PC-3 (cell line): Measurements from ENCODE around the gene CHRND. TPM values are rescaled to one million over a fixed set of nuclear protein-coding genes. Genes with fewer than 3 reads are reported as not detected.

Experiments used
- ATAC-seq: fragments of 200-7000 bp; cut with Tn5 transposase; 2 replicates; pipeline ENCODE4 v1.9.1; 2020; ENCODE audit warnings: mild to moderate bottlenecking, moderate library complexity
- BruUV-seq: library from RNA; stranded (reverse); fragments of 400-500 nt; replicated peaks from 2 replicates; lab custom pipeline; 2021; lab: Mats Ljungman, UMichigan
- CTCF ChIA-PET: fragments of 300-600 bp; sonication (Branson Sonifier 250); formaldehyde crosslinking; loops from one replicate; lab custom pipeline; 2022; ENCODE audit warnings: antibody characterized with exemption; lab: Charles Lee
- POLR2A ChIA-PET: fragments of 300-600 bp; sonication (Branson Sonifier 250); formaldehyde crosslinking; loops from one replicate; lab custom pipeline; 2022; ENCODE audit warnings: antibody characterized with exemption; ENCODE audit not compliant: unreplicated experiment; lab: Charles Lee
- DNase-seq: peaks from one replicate; pipeline ENCODE4 v3.0.0-alpha.2; 2015
- H2AFZ ChIP-seq: fragments of 300-600 bp; sonication (generic); 2 replicates; pipeline ENCODE4 v1.6.0; 2016; ENCODE audit warnings: antibody characterized with exemption, low read length
- H3F3A ChIP-seq: fragments of 300-600 bp; sonication (generic); one replicate; pipeline ENCODE4 v1.6.0; 2017; ENCODE audit warnings: antibody characterized with exemption, low read length, control low read depth, mild to moderate bottlenecking; ENCODE audit not compliant: unreplicated experiment
- H3K27ac ChIP-seq: fragments of 300-600 bp; sonication (generic); 2 replicates; pipeline ENCODE4 v1.5.1; 2016; ENCODE audit warnings: mild to moderate bottlenecking, low read length
- H3K27me3 ChIP-seq: fragments of 300-600 bp; sonication (generic); 2 replicates; pipeline ENCODE4 v1.6.1; 2016; ENCODE audit warnings: low read length, mixed read lengths
- H3K36me3 ChIP-seq: fragments of 300-600 bp; sonication (generic); 2 replicates; pipeline ENCODE4 v1.6.1; 2016; ENCODE audit warnings: low read depth, mixed run types, low read length, mixed read lengths
- H3K4me1 ChIP-seq: fragments of 300-600 bp; sonication (generic); 2 replicates; pipeline ENCODE4 v1.5.1; 2016; ENCODE audit warnings: low read length; ENCODE audit not compliant: insufficient read depth
- H3K4me2 ChIP-seq: fragments of 300-600 bp; sonication (generic); 2 replicates; pipeline ENCODE4 v1.6.0; 2016; ENCODE audit warnings: low read length
- H3K4me3 ChIP-seq: fragments of 300-600 bp; sonication (generic); 2 replicates; pipeline ENCODE4 v1.5.1; 2016; ENCODE audit warnings: mild to moderate bottlenecking, low read length, mixed read lengths
- H3K79me2 ChIP-seq: fragments of 300-600 bp; sonication (generic); 2 replicates; pipeline ENCODE4 v1.6.1; 2017; ENCODE audit warnings: low read length, mixed read lengths
- H3K9ac ChIP-seq: fragments of 300-600 bp; sonication (generic); 2 replicates; pipeline ENCODE4 v1.6.0; 2016; ENCODE audit warnings: mild to moderate bottlenecking, low read length
- H3K9me2 ChIP-seq: fragments of 300-600 bp; sonication (generic); replicated peaks from 2 replicates; pipeline ENCODE4 v1.6.1; 2016; ENCODE audit warnings: mixed run types, low read length, mixed read lengths
- H3K9me3 ChIP-seq: fragments of 300-600 bp; sonication (generic); 2 replicates; pipeline ENCODE4 v1.6.1; 2016; ENCODE audit warnings: low read length, mixed read lengths
- H4K20me1 ChIP-seq: fragments of 300-600 bp; sonication (generic); 2 replicates; pipeline ENCODE4 v1.6.1; 2016; ENCODE audit warnings: low read length, mixed read lengths
- EZH2 ChIP-seq: fragments of 300-600 bp; sonication (generic); IDR thresholded peaks from one replicate; pipeline ENCODE4 v1.6.1; 2017; ENCODE audit warnings: antibody characterized with exemption, mild to moderate bottlenecking, low read length; ENCODE audit not compliant: unreplicated experiment
- EZH2phosphoT487 ChIP-seq: fragments of 300-600 bp; sonication (generic); IDR thresholded peaks from 2 replicates; pipeline ENCODE4 v1.6.1; 2018; ENCODE audit warnings: mild to moderate bottlenecking, antibody characterized with exemption, low read length, borderline replicate concordance
- intact Hi-C: fragments of 100-400 bp; cut with micrococcal nuclease; formaldehyde crosslinking; loops from 2 replicates; pipeline ENCODE4 v1.9.0; 2023
- total RNA-seq: library from RNA; depleted of rRNA; stranded (reverse); fragments of >200 nt; gene quantifications from 2 replicates; pipeline ENCODE4 v1.2.3, GENCODE V29; 2014
- TF ChIP-seq, protein P1 (sequence below): fragments of 300-600 bp; sonication (generic); conservative IDR thresholded peaks from 2 replicates; pipeline ENCODE4 v1.5.1; 2017; ENCODE audit warnings: antibody characterized with exemption, low read depth, mild to moderate bottlenecking, low read length

The CHRND gene
- total RNA-seq, 1 experiment from 2014 or later: not detected

DNA sequence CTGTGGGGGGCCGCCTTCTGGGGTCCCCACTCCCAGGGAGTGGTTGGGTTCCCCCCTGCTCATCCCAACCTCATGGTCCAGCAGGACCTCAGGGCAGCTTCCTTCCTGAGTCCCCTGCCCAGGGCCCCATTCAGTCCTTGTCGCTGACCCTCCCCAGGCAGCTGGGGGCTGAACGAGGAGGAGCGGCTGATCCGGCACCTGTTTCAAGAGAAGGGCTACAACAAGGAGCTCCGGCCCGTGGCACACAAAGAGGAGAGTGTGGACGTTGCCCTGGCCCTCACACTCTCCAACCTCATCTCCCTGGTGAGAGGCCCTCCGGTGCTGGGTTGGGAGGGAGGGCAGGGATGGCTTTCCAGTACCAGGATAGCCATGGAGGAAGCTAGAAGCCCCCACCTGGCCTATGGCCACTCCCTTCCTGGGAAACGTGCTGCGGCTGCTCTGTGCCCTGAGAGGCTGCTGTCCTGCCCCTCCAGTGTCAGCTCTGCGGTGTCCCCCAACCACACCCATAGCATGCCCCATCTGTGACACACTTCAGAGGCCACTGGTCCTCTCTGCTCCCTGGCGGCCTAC lies 497 bp downstream of the CHRND start:
- BruUV-seq: no TSS peak
- DNase-seq (no peak), ATAC-seq (no peak)
- H3K9ac ChIP-seq: no peak overlapping the region
- ChIA-PET POLR2A (no interaction called here), CTCF (no interaction called here)
- H3K9me3 ChIP-seq: no peaks in the 10 kb centered on the region
- H4K20me1 ChIP-seq: no peaks in the 10 kb centered on the region
- no peaks in the 10 kb centered on the region for H3K36me3 ChIP-seq
- no peaks in the 10 kb centered on the region for H3K79me2 ChIP-seq
- no peak overlapping the region for H3K27ac ChIP-seq
- H3K4me2 ChIP-seq: no peak overlapping the region
- H3F3A ChIP-seq: no peaks in the 10 kb centered on the region
- no peaks in the 10 kb centered on the region for H3K4me1 ChIP-seq
- intact Hi-C loops: no loop called here
- no peaks in the 10 kb centered on the region for H3K9me2 ChIP-seq
- no peak for TF ChIP-seq EZH2phosphoT487
- TF ChIP-seq, protein P1, sequence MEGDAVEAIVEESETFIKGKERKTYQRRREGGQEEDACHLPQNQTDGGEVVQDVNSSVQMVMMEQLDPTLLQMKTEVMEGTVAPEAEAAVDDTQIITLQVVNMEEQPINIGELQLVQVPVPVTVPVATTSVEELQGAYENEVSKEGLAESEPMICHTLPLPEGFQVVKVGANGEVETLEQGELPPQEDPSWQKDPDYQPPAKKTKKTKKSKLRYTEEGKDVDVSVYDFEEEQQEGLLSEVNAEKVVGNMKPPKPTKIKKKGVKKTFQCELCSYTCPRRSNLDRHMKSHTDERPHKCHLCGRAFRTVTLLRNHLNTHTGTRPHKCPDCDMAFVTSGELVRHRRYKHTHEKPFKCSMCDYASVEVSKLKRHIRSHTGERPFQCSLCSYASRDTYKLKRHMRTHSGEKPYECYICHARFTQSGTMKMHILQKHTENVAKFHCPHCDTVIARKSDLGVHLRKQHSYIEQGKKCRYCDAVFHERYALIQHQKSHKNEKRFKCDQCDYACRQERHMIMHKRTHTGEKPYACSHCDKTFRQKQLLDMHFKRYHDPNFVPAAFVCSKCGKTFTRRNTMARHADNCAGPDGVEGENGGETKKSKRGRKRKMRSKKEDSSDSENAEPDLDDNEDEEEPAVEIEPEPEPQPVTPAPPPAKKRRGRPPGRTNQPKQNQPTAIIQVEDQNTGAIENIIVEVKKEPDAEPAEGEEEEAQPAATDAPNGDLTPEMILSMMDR: no peak
- TF ChIP-seq EZH2: no peak
- H3K4me3 ChIP-seq: no peak overlapping the region
- peaks cover 26% of the 10 kb centered on the region for H3K27me3 ChIP-seq
- H2AFZ ChIP-seq: no peak overlapping the region

DNA sequence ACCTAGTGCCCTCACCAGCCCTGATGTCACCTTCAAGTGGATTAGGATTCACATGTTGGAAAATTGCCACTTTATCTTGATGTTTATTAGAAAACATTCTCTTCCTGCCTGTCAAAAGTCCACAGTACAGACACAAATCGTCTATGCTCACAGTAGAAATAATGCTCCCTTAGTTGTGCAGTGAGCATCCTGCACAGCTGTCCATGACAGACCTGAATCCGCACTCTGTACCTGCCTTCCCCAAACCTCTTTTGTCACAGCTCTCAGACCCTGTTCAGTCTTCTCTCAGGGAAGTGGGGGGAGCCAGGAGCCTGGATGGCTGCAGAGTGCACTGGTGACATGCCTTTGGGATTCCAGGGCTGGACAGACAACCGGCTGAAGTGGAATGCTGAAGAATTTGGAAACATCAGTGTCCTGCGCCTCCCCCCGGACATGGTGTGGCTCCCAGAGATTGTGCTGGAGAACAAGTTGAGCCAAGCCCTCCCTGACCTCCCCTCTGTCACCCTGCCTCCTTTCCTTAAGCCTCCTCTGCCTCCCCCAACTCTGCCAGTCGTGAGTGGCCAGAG lies 2.0 kb downstream of the CHRND start:
- intact Hi-C loops: no loop called here
- ATAC-seq: no peak
- TF ChIP-seq EZH2 (no peak), EZH2phosphoT487 (no peak)
- TF ChIP-seq, protein P1: no peak

DNA sequence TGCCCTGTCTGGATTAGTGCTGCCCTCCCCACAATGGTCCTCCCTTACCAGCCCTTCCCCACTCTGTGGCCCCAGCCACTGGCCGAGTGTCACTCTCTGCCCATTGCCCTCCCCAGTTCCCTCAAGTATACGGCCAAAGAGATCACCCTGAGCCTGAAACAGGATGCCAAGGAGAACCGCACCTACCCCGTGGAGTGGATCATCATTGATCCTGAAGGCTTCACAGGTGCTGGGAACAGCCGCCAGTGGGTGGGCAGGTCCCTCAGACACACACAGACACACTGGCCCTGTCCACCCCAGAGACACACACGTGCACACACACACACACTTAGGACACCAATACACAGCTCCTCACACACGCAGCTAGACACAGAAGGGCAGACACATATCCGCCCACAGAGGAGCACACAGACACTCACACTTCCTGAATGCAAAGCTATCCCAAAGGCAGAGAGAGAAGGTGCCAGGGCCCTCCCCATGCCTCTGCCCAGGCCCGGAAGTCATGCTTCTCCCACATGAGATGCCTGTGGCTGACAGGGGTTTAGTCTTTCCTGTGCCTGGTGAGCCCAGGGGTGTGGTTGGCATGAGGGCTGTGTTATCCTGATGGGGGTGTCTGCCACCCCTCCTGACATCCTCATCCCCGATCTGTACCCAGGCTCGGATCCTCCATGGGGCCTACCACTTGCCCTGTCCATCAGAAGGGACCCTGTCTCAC lies 2.9 kb downstream of the CHRND start:
- H3K4me2 ChIP-seq: no peak overlapping the region
- no peaks in the 10 kb centered on the region for H3F3A ChIP-seq
- no peaks in the 10 kb centered on the region for H3K79me2 ChIP-seq
- H2AFZ ChIP-seq: no peak overlapping the region
- ATAC-seq: no peak
- intact Hi-C loops: no loop called here
- H3K9me3 ChIP-seq: no peaks in the 10 kb centered on the region
- CTCF ChIA-PET: no interaction called here
- H3K4me3 ChIP-seq: no peak overlapping the region
- POLR2A ChIA-PET: no interaction called here
- peaks cover 9% of the 10 kb centered on the region for H3K27me3 ChIP-seq
- BruUV-seq: no TSS peak
- no peak for DNase-seq
- TF ChIP-seq, protein P1: no peak
- TF ChIP-seq EZH2 (no peak), EZH2phosphoT487 (no peak)
- no peaks in the 10 kb centered on the region for H4K20me1 ChIP-seq
- H3K4me1 ChIP-seq: no peaks in the 10 kb centered on the region
- no peaks in the 10 kb centered on the region for H3K36me3 ChIP-seq
- no peak overlapping the region for H3K9ac ChIP-seq
- no peak overlapping the region for H3K27ac ChIP-seq
- H3K9me2 ChIP-seq: no peaks in the 10 kb centered on the region

More for the DNA sequence above, 2.0 kb downstream of the CHRND start:
- H3K27me3 ChIP-seq: peaks cover 18% of the 10 kb centered on the region
- no peak overlapping the region for H3K4me3 ChIP-seq
- ChIA-PET POLR2A (no interaction called here), CTCF (no interaction called here)
- H3K79me2 ChIP-seq: no peaks in the 10 kb centered on the region
- H3F3A ChIP-seq: no peaks in the 10 kb centered on the region
- H3K36me3 ChIP-seq: no peaks in the 10 kb centered on the region
- no peak for DNase-seq
- H3K9me3 ChIP-seq: no peaks in the 10 kb centered on the region
- H3K9ac ChIP-seq: no peak overlapping the region
- no peak overlapping the region for H3K4me2 ChIP-seq
- no peaks in the 10 kb centered on the region for H4K20me1 ChIP-seq
- H3K27ac ChIP-seq: no peak overlapping the region
- BruUV-seq: no TSS peak
- H3K4me1 ChIP-seq: no peaks in the 10 kb centered on the region
- no peaks in the 10 kb centered on the region for H3K9me2 ChIP-seq
- H2AFZ ChIP-seq: no peak overlapping the region
